Measurements from ENCODE around the gene SST.
"Not testable (repeated sequence)": the region's sequence is repeated elsewhere in the genome, so short reads cannot be mapped to it uniquely, and the experiment has no call there.

Gene SST

GRCh38 chr3:187681756-187682155 lies 11.6 kb upstream of the SST start:
- DNase-seq = not testable (repeated sequence)

- peak; percentile 74 to 78 for DNase-seq
Observed at GRCh38 chr3:187679638-187680396, 9.6 kb upstream of the SST start.

DNA sequence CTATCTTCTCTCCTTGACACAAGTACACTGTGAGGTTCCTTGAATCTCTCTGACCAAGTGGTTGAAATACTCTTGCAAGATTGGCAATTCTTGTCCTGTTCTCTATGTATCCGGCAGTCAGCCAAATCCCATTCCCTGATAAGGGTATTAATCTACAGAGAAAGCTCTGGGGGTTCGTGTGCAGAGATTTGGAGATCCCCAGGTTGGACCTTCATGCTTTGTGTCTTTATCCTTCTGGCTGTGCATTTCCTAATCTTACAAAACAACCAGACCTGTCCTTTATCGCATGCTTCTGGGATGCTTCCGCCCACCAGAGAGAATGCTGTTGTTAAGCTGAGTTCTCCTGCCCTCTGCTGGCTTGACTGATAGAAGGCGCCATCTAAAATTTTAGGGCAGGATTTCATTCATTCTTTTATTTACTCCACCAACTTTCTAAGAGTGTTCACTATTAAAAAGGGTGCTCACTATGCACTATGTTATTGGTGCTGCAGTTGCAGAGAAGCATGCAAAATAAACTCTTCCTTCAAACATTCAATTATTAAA lies 8.6 kb upstream of the SST start:
- DNase-seq = peak; percentile 39 to 51

- no peak for DNase-seq
Observed at GRCh38 chr3:187677604-187678003, 7.4 kb upstream of the SST start.

- no peak for DNase-seq
Observed at GRCh38 chr3:187673012-187673411, 2.8 kb upstream of the SST start.

DNA sequence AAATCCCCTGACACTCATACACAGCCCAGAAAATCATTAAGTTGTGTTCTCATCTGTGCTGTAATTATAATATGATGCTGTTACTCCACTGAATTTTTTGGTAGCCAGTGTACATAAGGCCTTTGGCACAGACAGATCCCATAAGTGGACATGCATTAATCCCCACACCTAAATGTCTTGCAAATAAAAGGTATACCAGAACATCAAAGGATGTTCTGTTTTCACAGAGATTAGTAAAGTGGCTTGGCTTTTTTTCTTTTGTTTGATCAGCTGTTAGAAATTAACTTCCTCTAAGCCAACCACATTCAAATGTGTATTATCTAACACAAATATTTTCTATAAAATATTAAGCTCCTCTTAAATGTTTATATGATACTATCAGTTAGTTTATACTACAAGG lies 2.7 kb downstream of the SST start:
- no peak for DNase-seq

GRCh38 chr3:187665764-187666402 lies 4.3 kb downstream of the SST start:
- DNase-seq = no peak

DNA sequence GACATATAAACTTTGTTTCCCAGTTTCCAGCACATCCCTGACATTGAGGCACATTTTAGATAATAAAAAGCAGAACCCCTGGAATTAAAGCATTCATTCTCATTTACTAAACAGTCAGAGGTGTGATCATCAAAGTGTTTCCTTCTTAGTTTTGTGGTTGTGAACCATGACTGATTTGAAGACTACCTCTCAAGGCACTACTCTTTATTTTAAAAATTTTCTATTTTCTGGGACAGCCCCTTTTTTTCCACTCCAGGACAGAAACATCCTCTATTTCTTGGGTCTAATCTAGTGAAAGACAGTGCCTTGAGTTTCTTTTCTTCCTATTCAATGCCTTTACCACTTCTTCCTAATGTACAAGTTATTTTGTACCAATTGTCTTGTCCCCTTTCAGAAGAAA lies 5.2 kb downstream of the SST start:
- no peak for DNase-seq

GRCh38 chr3:187662848-187663409 lies 7.3 kb downstream of the SST start:
- DNase-seq = no peak

DNA sequence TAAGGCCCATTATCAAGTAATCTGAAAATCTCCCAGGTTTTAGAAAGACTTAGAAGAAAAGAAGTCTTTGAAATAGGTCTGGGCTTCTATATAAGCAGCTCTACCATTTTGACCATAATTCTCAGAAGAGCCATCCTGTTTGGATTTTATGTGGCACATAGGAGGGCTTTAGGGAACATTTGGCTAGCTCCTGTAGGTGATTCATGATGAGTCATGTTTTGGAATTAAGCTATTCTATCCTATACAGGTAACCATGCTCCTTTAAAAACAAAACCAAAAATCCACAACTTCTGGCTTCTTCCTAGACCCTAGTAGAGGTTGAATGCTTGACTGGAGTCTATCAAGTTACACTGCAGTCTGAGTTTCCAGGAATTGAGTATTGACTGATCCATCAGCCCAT lies 8.9 kb downstream of the SST start:
- DNase-seq = no peak

DNA sequence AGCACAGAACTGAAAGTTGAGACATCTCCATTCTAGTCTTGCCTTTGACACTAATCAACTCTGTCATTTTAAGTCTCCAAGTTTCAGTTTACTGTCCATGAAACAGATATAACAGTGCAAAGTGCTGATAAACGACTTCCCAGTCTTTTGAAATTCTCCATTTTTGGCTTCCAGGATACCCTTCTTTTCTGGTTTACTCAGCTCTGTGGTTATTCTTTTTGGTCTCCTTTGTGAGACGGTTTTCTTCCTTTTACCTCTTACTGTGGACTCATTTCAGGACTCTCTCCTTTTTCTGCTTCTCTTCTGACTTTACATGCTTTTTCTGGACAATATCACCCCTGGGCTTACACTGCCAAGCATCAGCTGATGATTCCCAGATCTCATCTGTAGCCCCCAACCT lies 18.9 kb downstream of the SST start:
- no peak for DNase-seq

DNA sequence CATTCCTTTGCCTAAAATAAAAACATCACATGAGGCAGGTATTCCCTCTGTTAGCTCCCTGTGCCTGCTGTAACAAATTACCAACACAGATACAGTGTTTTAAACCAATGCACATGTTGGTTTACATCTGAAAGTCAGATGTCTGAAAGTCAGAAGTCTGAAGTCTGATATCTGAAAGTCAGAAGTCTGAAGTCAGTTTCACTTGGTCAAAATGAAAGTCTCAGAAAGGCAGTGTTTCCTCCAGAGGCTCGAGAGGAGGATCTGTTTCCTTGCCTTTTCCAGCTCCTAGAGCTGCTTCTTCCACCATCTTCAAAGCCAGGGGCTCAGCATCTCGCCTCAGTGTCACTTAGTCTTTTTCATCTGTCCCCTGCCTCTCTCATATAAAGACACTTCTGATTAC lies 22.0 kb downstream of the SST start:
- no peak for DNase-seq

GRCh38 chr3:187646906-187647660 lies 23.1 kb downstream of the SST start:
- DNase-seq = no peak

DNA sequence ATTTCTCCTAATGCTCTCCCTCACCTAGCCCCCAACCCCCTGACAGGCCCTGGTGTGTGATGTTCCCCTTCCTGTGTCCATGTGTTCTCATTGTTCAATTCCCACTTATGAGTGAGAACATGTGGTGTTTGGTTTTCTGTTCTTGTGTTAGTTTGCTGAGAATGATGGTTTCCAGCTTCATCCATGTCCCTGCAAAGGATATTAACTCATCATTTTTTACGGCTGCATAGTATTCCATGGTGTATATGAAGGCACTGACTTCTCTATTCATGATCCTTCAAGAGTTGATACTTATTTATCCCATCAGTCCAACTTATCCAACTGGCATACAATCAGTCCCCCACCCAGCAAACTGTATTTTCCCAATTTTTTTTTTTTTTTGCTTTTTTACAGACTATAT lies 24.8 kb downstream of the SST start:
- DNase-seq = not testable (repeated sequence)

DNA sequence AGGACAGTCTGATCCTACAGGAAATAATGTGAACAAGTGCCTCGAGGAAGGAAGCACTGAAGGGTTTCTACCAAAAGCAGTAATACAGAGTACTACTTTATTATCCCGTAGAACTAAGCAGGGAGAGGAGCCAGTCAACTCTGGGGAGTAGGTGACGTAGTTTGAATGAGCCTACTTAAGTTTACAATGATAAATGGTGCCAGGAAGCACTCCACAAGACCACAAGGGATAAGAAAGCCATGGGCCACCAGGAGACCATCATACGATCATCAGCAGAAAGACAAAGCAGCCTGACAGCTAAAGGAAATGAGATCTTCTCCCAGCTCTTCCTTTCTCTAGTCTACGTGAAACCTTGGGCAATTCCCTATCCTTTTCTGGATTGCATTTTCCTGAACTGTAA lies 27.3 kb downstream of the SST start:
- no peak for DNase-seq

DNA sequence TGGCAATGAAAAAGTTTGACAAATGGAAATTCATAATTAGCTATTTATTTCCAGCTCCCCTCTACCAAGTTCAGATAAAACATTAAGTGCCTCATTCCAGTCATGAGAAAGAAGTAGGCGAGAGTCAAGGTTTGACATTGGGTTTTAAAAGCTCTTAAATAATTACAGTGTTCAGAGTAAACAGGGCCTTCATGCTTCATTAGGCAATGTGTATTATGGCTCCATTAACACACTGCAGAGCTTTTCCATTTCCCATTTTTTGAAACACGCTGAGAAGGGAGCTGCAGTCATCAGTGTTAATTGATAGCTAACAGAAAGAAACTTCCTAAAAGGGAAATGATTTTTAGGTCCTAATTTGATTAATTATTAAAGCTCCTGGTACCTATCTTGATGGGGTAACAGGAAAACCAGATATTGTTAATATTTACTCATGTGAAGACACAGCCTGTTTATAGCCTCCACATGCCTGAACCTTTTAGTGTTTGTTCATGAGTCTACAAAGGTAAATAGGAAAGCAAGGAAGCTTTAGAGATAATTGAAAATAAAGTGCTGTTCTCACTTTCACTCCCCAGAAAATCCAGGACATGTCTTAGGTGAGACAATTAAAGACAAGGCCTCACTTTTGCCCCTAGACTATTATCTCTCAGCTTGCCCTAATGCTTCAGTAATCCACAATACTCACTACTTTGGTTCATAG lies 28.7 kb downstream of the SST start:
- no peak for DNase-seq

- no peak for DNase-seq
Observed at GRCh38 chr3:187640569-187641059, 29.6 kb downstream of the SST start.

GRCh38 chr3:187639927-187640568 lies 30.1 kb downstream of the SST start:
- no peak for DNase-seq

DNA sequence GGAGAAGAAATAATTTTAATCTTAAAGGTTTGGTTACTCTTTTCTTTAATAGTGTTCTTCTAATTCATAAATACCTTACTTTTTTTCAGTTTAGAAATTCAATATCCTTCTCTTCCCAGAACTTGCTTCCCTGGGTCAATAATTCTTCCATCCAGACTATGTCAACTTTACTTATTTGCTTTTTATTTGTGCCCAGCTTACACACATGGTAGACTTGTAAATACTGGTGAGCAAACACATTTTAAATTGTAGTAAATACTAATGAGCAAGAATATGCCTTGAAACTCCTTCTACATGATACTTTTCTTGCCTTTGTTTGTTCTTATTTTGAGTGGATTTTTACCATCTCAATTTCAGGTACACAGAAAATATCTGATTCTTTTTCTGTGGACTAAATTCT lies 33.7 kb downstream of the SST start:
- DNase-seq = no peak

DNA sequence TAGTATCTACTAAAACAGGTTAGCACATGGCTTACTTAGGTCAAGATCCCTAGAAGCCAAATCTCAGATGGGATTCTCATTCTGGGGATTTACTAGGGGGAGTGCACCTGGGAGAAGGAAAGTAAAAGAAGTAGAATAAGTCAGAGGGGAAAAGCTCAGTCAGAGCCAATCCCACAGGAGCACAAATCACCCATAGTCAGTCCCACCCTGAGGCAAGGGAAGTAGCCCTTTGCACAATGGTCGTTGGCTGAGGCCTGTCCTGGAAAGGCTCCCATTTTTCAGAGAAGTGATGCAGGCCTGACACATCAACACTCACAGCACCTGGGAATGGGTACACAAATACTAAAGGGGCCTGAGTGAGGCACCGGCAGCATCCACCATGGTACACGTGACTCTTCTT lies 39.8 kb downstream of the SST start:
- no peak for DNase-seq

DNA sequence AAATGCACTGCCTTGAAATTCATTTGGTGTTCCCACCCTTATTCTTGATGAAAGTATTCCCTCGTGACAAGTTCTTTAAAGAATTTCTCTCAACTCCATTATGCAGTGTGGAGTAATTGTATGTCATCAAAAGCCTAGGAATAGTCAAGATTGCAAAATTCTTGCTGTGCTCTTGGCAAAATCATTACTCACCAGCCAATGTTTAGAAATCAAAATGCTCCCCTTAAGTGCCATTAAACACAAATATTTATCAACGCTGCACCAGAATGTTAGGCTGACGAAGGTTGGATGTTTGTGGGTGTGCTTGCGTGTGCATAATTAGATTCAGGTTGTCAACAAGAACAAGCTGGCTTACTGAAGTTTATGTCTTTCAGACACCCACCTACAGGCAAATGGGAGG lies 40.5 kb downstream of the SST start:
- no peak for DNase-seq

DNA sequence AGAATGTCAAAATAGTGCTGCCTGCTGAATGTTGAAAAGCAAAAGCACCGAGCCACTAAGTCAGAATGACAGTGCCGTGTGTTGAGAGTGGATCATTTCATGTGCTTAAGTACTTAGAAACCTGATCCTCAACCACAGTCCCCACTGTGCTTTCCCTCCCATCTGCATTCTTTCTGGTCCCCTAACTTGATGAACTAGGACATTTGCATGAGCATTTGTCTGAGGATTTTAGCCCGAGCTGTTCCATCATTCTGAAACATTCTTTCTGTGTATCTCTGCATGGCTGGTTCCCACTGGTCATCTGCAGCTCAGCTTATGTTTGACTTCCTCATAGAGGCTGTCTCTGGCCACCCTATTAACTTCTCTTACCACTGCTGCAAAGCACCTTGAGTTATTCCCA lies 42.0 kb downstream of the SST start:
- DNase-seq = no peak

Measured in activated T-cell treated with anti-CD3 and anti-CD28 coated beads, Interleukin-2, amount 50 U/mL, for 48 hours (primary cell).